ENCODE results near the gene BPIFB4.

The BPIFB4 gene

GRCh38 chr20:33158637-33159385 lies 79.4 kb downstream of the BPIFB4 start:
- in situ Hi-C loops (cut with MboI; ENCODE audit: low sequenced_read_pairs), result no loop called here
- H3K27me3 ChIP-seq (ENCODE audit: low read depth), result 0 out of 2 replicates have a peak, but pooled peaks cover 7% of the 10 kb centered on the region
- no peaks in the 10 kb centered on the region for H3K4me1 ChIP-seq
- DNase-seq (ENCODE audit: low spot score in 2 of 2), result no peak
- no peaks in the 10 kb centered on the region for H3K9me3 ChIP-seq
- H3K4me3 ChIP-seq, result no peak overlapping the region
- H3K36me3 ChIP-seq (replicated peaks), result no peaks in the 10 kb centered on the region

GRCh38 chr20:33159713-33160112 lies 80.3 kb downstream of the BPIFB4 start:
- in situ Hi-C loops (cut with MboI; ENCODE audit: low sequenced_read_pairs), result no loop called here
- no peak for DNase-seq (ENCODE audit: low spot score in 2 of 2)
- H3K36me3 ChIP-seq (replicated peaks), result no peaks in the 10 kb centered on the region

GRCh38 chr20:33160681-33161080 lies 81.2 kb downstream of the BPIFB4 start:
- no peaks in the 10 kb centered on the region for H3K9me3 ChIP-seq
- no peaks in the 10 kb centered on the region for H3K36me3 ChIP-seq (replicated peaks)
- no peak for DNase-seq (ENCODE audit: low spot score in 2 of 2)
- H3K4me3 ChIP-seq, result no peak overlapping the region
- no peaks in the 10 kb centered on the region for H3K4me1 ChIP-seq
- in situ Hi-C loops (cut with MboI; ENCODE audit: low sequenced_read_pairs), result no loop called here
- H3K27me3 ChIP-seq (ENCODE audit: low read depth), result 0 out of 2 replicates have a peak, but pooled peaks cover 4% of the 10 kb centered on the region

More at GRCh38 chr20:33159713-33160112, 80.3 kb downstream of the BPIFB4 start:
- no peak overlapping the region for H3K4me3 ChIP-seq
- 0 out of 2 replicates have a peak, but pooled peaks cover 4% of the 10 kb centered on the region for H3K27me3 ChIP-seq (ENCODE audit: low read depth)
- H3K4me1 ChIP-seq, result no peaks in the 10 kb centered on the region
- no peaks in the 10 kb centered on the region for H3K9me3 ChIP-seq
